ENCODE results near the gene SGMS1. TPM values are rescaled to one million over a fixed set of nuclear protein-coding genes. Genes with fewer than 3 reads are reported as not detected.

SGMS1 gene
- total RNA-seq, 1 donor from 2014 or later: 25.0 TPM

GRCh38 chr10:50416181-50416824, 207.5 kb downstream of the SGMS1 start:
- no peak for TF ChIP-seq CTCF (IDR thresholded peaks at IDR 0.05; ENCODE audit: unreplicated experiment)
- H3K27ac Mint-ChIP-seq: no peak overlapping the region
- H3K4me1 Mint-ChIP-seq (ENCODE audit: low read depth): peaks cover 10% of the 10 kb centered on the region
- no peak overlapping the region for H3K4me3 Mint-ChIP-seq (ENCODE audit: low read depth)
- H3K27me3 Mint-ChIP-seq: peaks cover 9% of the 10 kb centered on the region
- H3K36me3 Mint-ChIP-seq (ENCODE audit: insufficient read depth): no peaks in the 10 kb centered on the region
- no peaks in the 10 kb centered on the region for H3K9me3 Mint-ChIP-seq (ENCODE audit: low read depth)
- DNase-seq (ENCODE audit: low spot score, unreplicated experiment): no peak

- no peak for TF ChIP-seq CTCF (IDR thresholded peaks at IDR 0.05; ENCODE audit: unreplicated experiment)
- no peaks in the 10 kb centered on the region for H3K9me3 Mint-ChIP-seq (ENCODE audit: low read depth)
- H3K4me1 Mint-ChIP-seq (ENCODE audit: low read depth): peaks cover 10% of the 10 kb centered on the region
- no peak overlapping the region for H3K4me3 Mint-ChIP-seq (ENCODE audit: low read depth)
- no peaks in the 10 kb centered on the region for H3K36me3 Mint-ChIP-seq (ENCODE audit: insufficient read depth)
- no peak for DNase-seq (ENCODE audit: low spot score, unreplicated experiment)
- H3K27ac Mint-ChIP-seq: no peak overlapping the region
- peaks cover 9% of the 10 kb centered on the region for H3K27me3 Mint-ChIP-seq
Observed at GRCh38 chr10:50415292-50415691, 208.5 kb downstream of the SGMS1 start.

- no peak overlapping the region for H3K27ac Mint-ChIP-seq
- no peak for DNase-seq (ENCODE audit: low spot score, unreplicated experiment)
- H3K4me1 Mint-ChIP-seq (ENCODE audit: low read depth): peaks cover 6% of the 10 kb centered on the region
- no peak for TF ChIP-seq CTCF (IDR thresholded peaks at IDR 0.05; ENCODE audit: unreplicated experiment)
- no peaks in the 10 kb centered on the region for H3K36me3 Mint-ChIP-seq (ENCODE audit: insufficient read depth)
- H3K9me3 Mint-ChIP-seq (ENCODE audit: low read depth): no peaks in the 10 kb centered on the region
- H3K4me3 Mint-ChIP-seq (ENCODE audit: low read depth): no peak overlapping the region
- H3K27me3 Mint-ChIP-seq: no peaks in the 10 kb centered on the region
Observed at GRCh38 chr10:50410066-50410811, 213.5 kb downstream of the SGMS1 start.

- no peak overlapping the region for H3K27ac Mint-ChIP-seq
- H3K27me3 Mint-ChIP-seq: no peaks in the 10 kb centered on the region
- H3K36me3 Mint-ChIP-seq (ENCODE audit: insufficient read depth): no peaks in the 10 kb centered on the region
- H3K4me3 Mint-ChIP-seq (ENCODE audit: low read depth): no peak overlapping the region
- no peak for DNase-seq (ENCODE audit: low spot score, unreplicated experiment)
- peaks cover 4% of the 10 kb centered on the region for H3K4me1 Mint-ChIP-seq (ENCODE audit: low read depth)
- H3K9me3 Mint-ChIP-seq (ENCODE audit: low read depth): no peaks in the 10 kb centered on the region
- no peak for TF ChIP-seq CTCF (IDR thresholded peaks at IDR 0.05; ENCODE audit: unreplicated experiment)
Observed at GRCh38 chr10:50407076-50407801, 216.5 kb downstream of the SGMS1 start.

GRCh38 chr10:50406457-50407070, 217.2 kb downstream of the SGMS1 start:
- peaks cover 4% of the 10 kb centered on the region for H3K4me1 Mint-ChIP-seq (ENCODE audit: low read depth)
- no peak for TF ChIP-seq CTCF (IDR thresholded peaks at IDR 0.05; ENCODE audit: unreplicated experiment)
- no peak overlapping the region for H3K27ac Mint-ChIP-seq
- DNase-seq (ENCODE audit: low spot score, unreplicated experiment): no peak
- H3K27me3 Mint-ChIP-seq: no peaks in the 10 kb centered on the region
- H3K9me3 Mint-ChIP-seq (ENCODE audit: low read depth): no peaks in the 10 kb centered on the region
- H3K4me3 Mint-ChIP-seq (ENCODE audit: low read depth): no peak overlapping the region
- no peaks in the 10 kb centered on the region for H3K36me3 Mint-ChIP-seq (ENCODE audit: insufficient read depth)

Data from progenitor cell of endocrine pancreas (in vitro differentiated cells).